AG10803 (cell line): ENCODE measurements around the gene OSBPL10.

Experiments used
- DNase-seq: peaks from one replicate; pipeline ENCODE4 v3.0.0; 2010; ENCODE audit warnings: low read depth
- H3K4me3 ChIP-seq: 2 replicates; pipeline ENCODE4 v1.5.1; 2011; ENCODE audit warnings: mild to moderate bottlenecking, low read length, control low read depth
- TF ChIP-seq, protein P1 (sequence below): conservative IDR thresholded peaks from 2 replicates; pipeline ENCODE4 v1.5.1; 2011; ENCODE audit warnings: mild to moderate bottlenecking, low read length, control low read depth, inconsistent platforms

Gene OSBPL10

DNA sequence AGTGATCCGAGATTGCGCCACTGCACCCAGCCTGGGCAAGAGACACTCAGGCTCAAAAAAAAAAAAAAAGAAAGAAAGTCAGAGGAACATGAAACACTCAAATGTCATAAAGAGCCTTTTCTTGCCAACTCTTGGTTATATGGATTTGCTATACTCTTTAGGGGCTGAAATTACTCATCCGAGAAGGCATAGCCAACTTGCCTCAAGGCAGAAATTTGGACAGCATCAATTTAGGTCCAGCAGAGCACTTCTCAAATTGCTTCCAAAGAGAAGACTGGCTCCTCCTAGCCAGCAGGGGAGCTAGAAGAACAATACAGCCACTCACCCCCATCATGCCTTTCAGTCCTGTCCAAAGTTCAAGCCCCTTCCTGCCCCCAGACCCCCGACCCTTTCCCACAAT is 43.8 kb downstream of the OSBPL10 start:
- H3K4me3 ChIP-seq: no peak overlapping the region

DNA sequence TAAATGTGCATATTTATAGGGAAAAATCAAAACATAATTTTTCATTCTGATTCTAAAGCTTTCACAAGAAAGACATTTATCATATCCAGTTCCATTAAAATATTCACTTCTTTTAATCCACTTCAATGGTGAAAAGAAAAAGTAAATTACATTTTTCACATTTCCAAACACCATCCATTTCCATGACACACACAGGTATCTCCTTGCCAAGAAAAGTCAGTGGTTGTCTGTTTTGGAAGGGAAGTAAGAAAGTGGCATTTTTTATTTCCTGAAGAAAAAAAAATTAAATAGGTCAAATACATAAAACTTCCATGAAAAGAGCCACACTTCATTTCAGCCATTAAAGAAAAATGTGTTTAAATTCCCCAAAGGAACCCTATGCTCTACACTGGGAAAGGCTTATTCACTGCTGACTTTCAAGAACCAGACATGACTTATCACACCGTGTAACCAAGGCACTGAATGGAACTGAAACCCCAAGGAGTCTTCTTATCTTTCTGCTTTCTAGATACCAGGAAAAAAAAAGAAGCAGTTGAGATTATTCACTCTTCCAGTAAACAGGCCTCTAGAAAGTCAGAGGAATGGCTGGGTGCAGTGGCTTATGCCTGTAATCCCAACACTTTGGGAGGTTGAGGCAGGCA is 44.5 kb downstream of the OSBPL10 start:
- TF ChIP-seq, protein P1, sequence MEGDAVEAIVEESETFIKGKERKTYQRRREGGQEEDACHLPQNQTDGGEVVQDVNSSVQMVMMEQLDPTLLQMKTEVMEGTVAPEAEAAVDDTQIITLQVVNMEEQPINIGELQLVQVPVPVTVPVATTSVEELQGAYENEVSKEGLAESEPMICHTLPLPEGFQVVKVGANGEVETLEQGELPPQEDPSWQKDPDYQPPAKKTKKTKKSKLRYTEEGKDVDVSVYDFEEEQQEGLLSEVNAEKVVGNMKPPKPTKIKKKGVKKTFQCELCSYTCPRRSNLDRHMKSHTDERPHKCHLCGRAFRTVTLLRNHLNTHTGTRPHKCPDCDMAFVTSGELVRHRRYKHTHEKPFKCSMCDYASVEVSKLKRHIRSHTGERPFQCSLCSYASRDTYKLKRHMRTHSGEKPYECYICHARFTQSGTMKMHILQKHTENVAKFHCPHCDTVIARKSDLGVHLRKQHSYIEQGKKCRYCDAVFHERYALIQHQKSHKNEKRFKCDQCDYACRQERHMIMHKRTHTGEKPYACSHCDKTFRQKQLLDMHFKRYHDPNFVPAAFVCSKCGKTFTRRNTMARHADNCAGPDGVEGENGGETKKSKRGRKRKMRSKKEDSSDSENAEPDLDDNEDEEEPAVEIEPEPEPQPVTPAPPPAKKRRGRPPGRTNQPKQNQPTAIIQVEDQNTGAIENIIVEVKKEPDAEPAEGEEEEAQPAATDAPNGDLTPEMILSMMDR: no peak

More for the DNA sequence above, 43.8 kb downstream of the OSBPL10 start:
- TF ChIP-seq, protein P1: no peak
- DNase-seq: no peak

DNA sequence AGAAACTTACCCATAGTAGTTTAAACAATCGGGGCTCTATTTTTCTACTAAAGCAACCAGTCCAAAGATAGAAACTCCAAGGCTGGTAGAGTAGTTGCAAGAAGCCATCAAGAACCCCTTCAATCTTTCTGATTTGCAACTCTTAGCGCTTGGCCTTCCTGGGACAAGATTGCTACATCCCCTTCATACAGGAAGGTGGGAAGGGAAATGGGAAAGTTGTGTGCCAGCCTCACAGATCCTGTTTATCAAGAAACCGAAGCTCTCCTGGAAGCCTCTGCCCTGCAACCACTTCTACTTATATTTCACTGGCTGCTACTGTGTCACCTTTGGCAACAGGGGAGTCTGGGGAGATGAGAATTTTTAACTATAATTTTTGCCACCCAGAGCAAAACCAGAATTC is 46.2 kb downstream of the OSBPL10 start:
- no peak overlapping the region for H3K4me3 ChIP-seq
- TF ChIP-seq, protein P1: no peak
- no peak for DNase-seq

More for the DNA sequence above, 44.5 kb downstream of the OSBPL10 start:
- DNase-seq: no peak
- H3K4me3 ChIP-seq: no peak overlapping the region

DNA sequence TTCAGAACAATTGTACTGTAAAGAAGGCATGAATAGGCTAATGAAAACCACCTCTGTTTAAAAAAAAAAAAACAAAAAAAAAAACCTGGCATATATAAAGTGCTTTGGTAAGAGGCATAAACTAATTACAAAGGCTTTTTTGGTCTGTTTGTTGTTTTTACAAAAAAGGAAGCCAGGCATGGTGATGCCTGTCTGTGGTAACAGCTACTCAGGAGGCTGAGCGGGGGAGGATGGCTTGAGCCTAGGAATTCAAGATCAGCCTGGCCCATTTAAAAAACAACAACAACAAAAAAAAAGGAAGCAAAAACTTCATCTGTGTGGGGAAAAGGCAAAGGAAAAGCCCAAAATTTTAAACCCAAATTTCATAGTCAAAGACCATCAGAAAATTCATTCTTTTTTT is 47.0 kb downstream of the OSBPL10 start:
- H3K4me3 ChIP-seq: no peak overlapping the region
- no peak for DNase-seq
- TF ChIP-seq, protein P1: no peak

DNA sequence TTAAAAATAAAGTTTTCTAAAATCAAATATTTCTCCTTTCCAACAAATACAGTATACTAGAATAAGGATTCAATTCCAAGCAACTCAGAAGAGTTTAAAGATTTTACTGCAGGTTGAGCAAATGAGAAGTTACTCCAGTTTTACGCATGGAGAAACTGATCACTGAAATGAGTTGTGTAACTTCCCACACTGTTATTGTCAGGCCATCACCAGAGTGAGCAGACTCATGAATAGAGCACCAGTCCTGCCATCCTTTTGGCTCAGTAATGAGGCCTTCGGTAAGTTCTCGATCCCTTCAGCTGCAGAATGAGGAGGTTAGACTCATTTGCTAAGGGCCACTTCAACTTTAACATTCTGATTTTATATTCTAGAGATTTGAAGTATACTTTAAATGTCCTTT is 48.1 kb downstream of the OSBPL10 start:
- TF ChIP-seq, protein P1: no peak
- no peak overlapping the region for H3K4me3 ChIP-seq
- no peak for DNase-seq

DNA sequence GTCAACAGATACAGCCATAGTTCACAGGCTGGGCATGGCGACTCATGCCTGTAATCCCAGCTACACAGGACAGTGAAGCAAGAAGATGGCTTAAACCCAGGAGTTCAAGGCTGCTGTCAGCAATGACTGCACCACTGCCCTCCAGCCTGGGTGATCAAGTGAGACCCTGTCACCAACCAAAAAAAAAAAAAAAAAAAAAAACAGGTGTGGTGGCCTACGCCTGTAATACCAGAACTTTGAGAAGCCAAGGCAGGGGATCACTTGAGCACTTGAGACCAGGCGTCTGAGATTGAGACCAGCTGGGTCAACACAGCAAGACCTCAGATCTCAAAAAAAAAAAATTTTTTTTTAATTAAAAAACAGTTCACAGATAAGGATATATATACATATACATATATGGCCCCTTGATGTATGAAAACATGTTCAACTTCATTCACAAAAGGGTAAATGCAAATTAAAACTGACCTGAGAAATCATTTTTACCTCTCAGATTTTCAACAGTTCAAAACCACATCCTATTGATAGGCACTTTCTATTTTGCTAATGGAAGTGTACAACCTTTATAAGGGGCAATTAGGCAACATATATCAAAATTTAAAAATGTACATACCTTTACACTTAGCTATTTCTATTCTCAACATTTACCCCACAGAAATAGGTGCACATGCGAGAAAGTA is 51.1 kb downstream of the OSBPL10 start:
- no peak for DNase-seq
- TF ChIP-seq, protein P1: no peak
- no peak overlapping the region for H3K4me3 ChIP-seq

DNA sequence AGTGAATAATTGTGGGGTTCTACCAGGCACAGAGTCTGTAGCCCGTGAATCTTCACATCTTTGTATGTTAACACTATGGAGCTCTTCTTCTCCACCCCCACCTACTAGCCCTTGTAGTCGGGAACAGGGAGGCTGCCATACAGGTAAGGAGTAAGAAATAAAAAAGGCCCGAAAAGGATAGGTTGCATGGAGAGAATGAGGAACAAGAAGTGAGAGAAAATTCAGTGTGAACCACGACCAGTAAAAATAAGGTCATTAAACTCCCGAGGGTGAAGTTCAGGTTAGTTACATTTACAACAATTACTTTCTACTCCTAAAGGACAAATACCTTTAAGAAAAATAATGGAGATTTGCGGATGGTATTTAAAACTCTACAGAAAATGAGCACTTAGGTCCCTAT is 53.3 kb downstream of the OSBPL10 start:
- TF ChIP-seq, protein P1: no peak
- no peak for DNase-seq
- no peak overlapping the region for H3K4me3 ChIP-seq
